Fibroblast of lung (primary cell): ENCODE results near the gene LUZP2.

ENCODE experiments used
- EZH2 ChIP-seq: IDR thresholded peaks from 2 replicates; pipeline ENCODE4 v1.5.1; 2012; ENCODE audit warnings: low read length, control low read depth, mild to moderate bottlenecking; ENCODE audit errors: missing control alignments
- TF ChIP-seq, protein P1 (sequence below), 2 donors: IDR thresholded peaks in 1 of 2; conservative IDR thresholded peaks in 1 of 2; 1 replicate in 1 of 2; 2 replicates in 1 of 2; pipeline ENCODE4 v1.5.1; 2011 to 2012; ENCODE audit warnings: low read length in 2 of 2, control low read depth in 1 of 2, inconsistent platforms in 1 of 2, low read depth in 1 of 2, mild to moderate bottlenecking in 1 of 2

DNA sequence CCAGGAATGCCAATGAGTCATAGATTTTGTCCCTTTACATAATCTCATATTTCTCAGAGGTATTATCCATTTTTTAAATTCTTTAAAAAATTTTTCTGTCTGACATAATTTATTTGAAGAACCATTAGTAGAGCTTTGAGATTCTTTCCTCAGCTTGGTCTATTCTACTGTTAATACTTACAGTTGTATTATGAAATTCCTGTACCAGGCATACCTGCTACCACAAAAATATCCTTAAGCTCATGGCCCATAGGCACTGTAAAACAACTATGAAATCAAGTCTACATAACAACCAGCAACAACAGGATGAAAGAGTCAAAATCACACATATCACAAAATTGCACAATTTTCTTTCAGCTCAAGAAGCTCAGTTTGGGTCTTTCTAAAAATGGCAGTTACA, 541.3 kb downstream of the LUZP2 start:
- TF ChIP-seq, protein P1, sequence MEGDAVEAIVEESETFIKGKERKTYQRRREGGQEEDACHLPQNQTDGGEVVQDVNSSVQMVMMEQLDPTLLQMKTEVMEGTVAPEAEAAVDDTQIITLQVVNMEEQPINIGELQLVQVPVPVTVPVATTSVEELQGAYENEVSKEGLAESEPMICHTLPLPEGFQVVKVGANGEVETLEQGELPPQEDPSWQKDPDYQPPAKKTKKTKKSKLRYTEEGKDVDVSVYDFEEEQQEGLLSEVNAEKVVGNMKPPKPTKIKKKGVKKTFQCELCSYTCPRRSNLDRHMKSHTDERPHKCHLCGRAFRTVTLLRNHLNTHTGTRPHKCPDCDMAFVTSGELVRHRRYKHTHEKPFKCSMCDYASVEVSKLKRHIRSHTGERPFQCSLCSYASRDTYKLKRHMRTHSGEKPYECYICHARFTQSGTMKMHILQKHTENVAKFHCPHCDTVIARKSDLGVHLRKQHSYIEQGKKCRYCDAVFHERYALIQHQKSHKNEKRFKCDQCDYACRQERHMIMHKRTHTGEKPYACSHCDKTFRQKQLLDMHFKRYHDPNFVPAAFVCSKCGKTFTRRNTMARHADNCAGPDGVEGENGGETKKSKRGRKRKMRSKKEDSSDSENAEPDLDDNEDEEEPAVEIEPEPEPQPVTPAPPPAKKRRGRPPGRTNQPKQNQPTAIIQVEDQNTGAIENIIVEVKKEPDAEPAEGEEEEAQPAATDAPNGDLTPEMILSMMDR (conservative IDR thresholded peaks at IDR 0.05 in 1 of 2, IDR thresholded peaks at IDR 0.05 in 1 of 2; ENCODE audit: low read depth in 1 of 2, low read length in 2 of 2), result no peak
- TF ChIP-seq EZH2, result no peak
